Stimulated activated CD4-positive, alpha-beta T cell treated with anti-CD3 and anti-CD28 coated beads, Interleukin-2, amount 100 ng/mL, for 48 hours (primary cell): ENCODE results near the gene SCLT1.

ENCODE experiments used
- DNase-seq, 2 donors: peaks; one replicate each; pipeline ENCODE4 v3.0.0-alpha.2; 2020

The SCLT1 gene

DNA sequence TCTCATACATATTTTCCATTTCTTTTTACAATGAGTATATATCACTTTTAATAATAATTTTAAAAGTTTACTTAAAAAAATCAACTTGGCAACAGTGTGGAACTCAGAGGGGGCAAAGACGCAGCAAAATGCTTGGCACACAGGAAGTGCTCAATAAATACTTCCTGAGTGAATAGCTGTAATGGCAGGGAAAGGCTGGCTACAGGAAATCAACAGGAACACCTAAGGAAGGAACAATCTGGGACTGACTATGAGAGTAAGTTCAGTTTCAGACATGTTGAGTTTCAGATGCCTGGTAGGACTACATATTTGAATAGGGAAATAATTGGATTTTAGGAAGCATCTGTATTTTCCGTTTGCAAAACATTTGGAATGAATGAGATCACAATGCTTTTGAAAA, 137.6 kb downstream of the SCLT1 start:
- no peak for DNase-seq

DNA sequence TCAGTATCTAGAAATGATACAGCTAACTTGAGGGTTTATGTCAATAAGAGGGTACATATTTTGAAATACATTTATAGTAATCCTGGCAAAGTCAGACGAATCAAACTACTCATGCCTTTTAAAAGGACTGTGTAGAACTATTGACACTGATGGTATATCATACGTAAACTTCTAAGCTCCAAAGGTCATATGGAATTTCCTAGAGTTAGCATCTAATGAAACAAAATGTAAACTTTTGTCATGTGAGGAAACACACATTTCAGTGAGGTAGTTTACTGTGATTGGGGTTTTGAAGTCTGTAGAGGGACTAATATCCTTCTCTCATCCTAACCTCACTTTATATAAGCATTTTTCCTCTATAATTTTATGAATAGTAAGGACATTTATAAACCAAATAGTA, 138.4 kb downstream of the SCLT1 start:
- no peak for DNase-seq

DNA sequence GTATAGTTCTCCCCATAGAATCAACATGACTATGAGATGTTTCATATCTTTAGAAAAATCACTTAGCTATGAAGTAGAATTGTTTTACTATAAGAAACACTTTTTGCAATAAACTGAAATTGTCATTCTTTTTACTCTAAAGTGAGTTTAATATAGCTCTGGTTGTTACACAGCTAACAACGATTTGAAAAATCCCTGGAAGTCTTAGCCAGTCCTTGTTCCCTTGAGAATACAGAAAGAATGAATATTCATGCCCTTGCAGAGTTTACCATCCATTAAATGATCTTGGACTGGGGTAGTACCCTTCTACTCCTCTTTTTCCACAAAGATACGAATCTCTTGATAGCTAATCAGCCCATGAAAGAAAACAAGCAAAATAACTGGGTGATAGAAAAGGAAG, 142.0 kb downstream of the SCLT1 start:
- DNase-seq: no peak

DNA sequence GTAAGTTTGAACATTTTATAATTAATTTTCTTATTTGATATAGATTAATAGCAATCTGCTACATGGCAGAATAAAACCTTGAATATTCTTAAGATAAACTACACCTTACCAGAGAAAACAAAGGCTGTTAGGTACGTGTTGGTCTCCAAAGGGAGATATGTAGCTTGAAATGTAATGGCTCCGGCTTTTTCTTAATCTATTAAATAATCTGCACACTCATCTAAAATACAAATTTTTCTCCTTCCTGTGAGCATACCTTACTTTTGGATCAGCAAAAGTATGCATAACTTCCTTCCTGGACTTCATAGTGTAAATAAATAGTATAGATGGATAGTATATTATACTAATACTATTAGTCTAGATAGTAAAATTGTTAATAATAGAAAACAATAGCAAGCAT, 142.5 kb downstream of the SCLT1 start:
- DNase-seq: no peak

DNA sequence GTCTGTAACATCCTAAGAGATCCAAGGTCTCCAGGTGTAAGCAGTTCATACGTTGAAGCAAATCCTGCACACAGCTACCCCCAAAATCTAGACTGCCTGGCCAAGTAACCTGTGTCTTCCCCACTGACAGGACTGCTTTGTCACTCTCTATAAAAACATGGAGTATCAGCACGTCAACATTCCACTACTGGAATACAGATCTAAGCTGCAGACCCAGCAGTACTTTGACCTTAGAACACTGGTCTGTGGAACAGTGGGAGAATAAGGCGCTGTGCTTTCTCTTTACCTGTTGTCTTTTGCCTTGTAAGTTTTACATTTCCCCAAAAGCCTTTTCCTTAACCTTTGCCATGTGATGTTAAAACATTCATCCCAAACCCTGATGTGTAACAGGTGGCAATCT, 146.4 kb downstream of the SCLT1 start:
- no peak for DNase-seq

DNA sequence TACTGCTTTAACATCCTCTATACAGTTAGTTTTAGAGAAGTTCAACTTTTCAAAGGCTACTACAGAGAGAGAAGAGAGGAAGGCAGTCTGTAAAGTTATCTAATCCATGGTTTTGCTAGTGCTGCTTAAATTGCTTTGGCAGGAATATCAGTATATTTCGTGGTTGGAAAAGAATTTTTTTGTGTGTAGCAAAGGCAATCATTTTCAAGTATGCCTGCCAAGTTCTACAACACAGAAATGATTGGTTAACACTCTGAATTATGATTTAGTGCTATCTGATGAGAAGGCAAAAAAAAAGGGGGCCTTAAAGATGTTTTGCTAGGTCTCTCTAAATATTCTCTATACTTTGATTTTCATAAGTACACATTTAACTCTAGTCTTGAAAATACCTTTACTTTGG, 150.7 kb downstream of the SCLT1 start:
- DNase-seq: no peak

DNA sequence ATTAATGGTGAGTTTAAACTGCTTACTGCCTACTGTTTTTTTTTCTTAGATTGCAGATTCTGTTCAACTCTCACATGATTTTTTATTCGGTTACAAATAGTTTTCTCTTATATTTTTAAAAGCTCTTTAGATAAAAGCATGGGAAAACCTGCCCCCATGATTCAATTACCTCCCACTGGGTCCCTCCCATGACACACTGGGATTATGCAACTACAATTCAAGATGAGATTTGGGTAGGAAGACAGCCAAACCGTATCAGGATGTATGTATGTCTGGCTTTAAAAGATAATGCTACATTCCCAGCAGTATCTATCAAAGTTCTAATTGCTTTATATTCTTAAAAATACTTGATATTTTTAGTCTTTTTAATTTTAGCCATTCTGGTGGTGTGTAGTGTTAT, 152.4 kb downstream of the SCLT1 start:
- no peak for DNase-seq

DNA sequence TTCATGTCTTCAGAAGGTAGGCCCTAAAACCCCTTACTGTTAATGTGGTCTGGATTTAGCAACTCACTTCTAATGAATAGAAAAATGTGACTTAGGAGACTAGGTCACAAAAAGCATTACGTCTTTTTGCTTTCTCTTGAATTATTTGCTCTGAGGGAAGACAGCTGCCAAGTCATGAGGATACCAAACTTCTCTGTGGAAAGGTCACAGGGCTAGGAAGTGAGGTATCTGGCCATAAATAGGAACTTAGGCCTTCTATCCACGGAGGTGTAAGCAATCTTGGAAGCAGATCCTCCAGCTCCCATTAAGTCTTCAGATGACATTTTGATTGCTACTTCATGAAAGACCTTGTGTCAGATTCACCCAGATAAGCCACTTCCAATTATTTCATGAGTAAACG, 163.3 kb downstream of the SCLT1 start:
- no peak for DNase-seq

DNA sequence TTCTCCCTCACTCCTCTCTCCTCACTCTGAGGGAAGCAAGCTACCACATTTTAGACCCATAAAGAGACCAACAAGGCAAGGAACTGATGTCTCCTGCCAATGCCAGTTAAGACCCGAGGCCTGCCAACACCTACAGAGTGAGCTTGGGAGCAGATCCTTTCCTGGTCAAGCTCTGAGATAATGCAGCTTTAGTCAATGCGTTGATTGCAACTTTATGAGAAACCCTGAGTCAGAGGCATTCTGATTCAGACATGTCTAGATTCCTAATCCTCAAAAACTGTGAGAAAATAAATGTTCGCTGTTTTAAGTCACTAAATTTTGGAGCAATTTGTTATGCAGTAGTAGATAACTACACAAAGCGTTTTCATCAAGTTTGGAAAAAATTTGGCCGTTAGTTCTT, 168.4 kb downstream of the SCLT1 start:
- DNase-seq: no peak

DNA sequence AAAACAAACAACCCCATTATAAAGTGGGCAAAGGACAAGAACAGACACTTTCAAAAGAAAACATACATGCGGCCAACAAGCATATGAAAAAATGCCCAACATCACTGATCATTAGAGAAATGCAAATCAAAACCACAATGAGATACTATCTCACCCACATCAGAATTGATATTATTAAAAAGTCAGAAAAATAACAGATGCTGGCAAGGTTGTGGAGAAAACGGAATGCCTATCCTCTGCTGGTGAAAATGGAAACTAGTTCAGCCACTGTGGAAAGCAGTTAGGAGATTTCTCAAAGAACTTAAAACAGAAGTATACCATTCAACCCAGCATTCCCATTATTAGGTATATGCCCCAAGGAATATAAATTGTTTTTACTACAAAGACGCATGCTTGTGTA, 171.4 kb downstream of the SCLT1 start:
- DNase-seq: no peak

DNA sequence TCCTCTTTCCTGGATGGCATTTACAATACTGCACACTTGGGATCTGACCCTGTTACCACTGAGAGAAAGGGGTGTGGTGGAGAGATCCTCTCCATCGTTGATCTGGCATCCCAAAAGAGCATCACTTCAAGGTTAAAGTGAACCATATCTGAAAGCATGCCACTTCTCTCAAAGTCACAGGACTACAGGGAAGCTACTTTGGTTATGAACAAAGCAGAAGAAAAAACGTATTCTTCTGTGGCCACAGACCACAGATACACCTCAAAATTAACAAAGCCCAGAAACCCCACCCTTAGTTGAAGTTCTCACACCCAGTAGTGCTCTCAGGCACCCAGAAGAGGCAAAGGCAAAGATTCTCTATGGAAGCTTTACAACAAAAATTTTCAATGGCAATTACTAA, 175.6 kb downstream of the SCLT1 start:
- DNase-seq: no peak

DNA sequence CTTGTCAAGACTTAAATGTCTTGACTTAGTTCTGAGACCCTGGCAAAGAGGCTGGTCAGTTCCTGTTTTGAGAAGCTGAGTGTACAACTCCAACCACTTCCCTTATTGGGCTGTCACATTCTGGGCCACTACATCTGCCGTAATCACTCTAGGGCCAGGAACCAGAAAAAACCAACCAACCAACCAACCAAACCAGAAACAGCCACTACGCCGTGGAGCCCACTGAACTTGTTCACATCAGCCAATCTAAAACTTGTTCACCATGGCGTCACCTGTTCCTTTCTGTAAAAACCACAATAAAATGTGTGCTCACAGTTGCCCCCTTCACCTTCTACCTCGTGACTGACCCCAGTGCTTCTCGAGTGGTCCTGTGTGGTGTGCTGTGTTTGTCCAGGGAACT, 176.5 kb downstream of the SCLT1 start:
- no peak for DNase-seq

DNA sequence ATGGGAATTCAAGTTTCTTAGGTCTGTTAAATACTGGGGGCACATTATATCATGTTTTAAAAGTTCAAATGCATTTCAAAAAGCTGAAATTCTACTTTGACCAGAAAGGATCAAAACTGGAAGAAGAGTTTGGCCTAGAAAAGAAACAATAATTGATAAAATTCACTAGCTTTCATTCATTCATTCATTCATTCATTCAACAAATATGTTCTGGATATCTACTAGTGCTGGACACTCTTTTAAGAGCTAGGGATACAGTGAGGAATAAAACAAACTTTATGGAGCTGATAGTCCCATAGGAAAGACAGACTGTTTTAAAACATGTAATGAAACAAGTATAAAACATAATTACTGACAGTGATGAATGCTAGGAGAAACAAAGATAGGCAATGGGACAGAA, 177.8 kb downstream of the SCLT1 start:
- no peak for DNase-seq

DNA sequence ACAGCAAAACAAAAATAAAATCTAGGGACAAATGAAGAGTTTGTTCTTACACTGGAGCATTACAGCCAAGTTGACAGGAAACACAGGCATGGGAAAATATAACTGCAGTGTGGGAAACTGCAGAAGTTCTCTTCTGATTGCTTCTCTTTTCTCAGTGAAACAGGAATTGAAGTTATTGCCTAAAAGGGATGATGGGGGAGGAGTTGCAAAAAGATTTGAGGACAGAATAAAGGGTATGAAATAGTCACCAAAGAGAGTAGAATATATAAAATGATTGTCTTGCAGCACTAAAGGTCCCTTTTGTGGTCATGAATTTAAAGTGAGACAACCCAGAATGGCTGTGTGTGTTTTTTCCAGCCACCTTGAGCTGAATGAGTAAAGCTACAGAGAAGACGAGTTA, 180.1 kb downstream of the SCLT1 start:
- DNase-seq: no peak

DNA sequence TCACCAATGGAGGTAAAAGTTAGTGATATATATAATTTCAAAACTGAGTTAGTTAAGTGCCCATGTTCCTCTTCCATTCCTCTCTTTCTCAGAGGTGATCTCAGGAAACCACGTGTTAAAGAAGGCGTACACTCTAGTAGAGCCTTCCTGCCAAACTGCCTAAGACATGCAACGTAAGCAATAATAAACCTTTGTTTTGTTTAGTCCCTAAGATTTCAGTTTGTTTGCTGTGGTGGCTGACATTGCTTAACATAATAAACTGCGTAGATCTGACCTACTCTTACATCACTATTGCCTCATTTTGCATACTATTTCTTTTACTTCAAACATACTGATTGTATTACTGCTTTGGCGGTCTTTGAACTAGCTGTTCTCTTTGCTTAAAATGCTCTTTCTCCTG, 184.6 kb downstream of the SCLT1 start:
- no peak for DNase-seq

DNA sequence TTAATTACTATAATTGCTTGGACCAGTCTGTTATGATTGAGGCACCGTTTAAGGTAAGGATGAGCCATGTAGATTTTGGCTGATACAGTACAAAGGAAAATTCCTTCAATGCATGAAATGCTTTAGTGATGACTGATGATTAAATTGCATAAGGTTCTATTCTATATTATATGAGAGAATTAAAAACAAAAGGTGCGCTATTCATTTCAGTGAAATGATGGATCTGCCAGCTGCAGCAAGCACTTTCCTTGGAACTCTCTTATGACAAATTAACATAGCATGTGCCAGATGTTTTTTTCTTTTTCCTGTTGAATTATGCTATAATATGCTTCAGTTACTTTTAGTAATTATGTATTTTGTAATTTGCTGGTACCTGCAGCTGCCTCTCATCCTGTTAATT, 185.4 kb downstream of the SCLT1 start:
- DNase-seq: no peak

DNA sequence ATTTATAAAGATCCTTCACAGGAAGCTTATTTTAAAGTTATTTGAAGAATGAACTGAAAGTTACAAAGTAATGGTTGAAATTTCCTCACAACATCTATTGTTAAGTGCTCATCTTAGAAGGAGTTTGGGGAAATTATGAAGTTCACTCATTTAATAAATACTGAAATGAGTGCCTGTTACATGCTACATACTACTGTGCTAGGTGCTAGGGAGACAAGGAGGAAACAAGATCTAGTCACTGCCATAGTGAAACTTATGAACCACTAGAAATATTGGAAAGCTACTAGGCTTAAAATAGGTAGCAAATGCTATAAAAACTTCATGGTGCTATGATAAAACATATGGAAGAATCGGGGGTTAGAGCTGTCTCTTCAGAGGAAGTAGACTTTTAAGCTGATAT, 186.8 kb downstream of the SCLT1 start:
- no peak for DNase-seq

DNA sequence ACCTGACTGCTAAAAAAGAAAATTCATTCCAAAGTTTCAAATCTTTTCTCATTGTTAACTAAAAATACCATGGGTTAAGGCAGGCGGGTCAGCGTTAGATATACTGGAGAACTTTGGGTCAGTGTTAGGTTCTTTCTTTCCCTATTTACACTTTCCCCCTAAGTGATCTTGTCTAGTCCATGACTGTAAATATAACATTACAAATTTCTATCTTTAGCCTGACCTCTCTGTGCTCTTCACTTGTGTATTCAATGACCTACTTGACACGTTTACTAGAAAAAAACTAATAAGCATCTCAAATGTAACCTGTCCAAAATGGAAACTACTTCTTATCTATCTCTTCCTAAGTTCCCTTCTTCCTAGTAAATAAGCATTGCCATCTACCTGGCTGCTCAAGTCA, 188.5 kb downstream of the SCLT1 start:
- no peak for DNase-seq

DNA sequence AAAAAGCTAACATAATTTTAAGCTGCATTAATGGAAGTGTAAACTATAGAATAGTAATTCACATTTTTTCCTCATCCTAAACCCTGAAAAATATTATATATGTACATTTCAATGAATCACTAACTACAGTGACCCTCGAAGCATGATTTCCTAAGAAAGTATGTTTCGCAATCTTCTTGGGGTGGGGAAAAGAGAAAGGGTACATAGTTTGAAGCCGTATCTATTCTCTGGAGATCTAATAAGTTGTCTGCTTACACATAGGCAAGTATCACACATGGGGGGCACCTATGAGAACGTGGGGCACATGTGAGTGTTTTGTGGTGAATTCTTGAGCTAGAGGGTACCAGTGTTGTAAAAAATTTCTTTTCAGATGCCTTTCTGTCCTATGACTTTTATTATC, 212.7 kb downstream of the SCLT1 start:
- DNase-seq: no peak

DNA sequence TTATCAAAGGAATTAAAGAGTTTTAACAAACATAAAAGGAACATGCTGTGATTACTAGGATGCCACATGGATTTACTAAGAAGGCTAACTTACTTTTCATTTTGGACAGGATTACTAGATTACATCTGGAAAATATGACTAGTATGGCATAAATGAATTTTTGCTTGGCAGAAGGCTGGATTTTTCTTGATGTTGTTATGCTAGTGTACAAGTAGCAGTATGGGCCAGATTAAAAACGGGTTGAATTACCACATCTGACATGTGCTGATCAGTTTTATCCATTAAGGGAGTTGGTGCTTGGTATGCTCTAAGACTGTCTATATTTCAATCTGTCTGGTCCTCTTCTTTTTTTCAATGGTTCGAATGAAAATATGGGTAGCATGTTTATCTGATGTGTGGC, 213.4 kb downstream of the SCLT1 start:
- no peak for DNase-seq

DNA sequence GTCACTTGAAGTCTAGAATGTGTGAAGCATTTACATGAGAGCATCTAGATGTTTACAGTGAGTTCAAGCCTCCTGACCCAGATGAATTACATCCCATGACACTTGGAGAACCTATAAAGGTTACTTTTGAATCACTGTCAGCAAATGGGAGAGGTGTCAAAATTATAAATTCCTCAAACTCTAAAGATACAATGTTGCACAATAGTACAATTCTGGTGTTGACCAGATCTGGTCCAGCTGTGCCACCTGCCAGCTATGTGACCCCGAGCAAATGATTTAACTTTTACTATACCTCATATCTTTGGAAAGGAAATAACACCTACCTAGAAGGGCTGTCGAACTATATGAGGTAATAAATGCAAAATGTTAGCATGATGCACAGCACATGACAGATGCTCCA, 214.1 kb downstream of the SCLT1 start:
- no peak for DNase-seq

DNA sequence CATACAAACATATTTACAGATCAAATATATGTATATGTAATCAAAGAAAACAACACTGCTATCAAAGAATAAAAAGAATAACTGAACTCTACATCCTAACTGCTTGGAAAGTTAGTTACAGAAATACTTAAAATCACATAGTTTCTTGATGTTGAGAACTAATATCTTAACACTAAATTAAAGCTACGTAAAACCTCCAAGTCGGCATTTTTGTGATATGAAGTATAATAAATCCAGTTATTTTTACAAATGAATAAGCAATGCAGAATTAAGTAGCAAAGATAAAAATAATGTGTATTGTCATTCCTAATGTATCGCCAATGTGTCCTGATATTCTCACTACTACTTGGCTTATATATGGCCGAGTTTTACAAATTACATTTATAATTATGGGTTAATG, 215.4 kb downstream of the SCLT1 start:
- no peak for DNase-seq

DNA sequence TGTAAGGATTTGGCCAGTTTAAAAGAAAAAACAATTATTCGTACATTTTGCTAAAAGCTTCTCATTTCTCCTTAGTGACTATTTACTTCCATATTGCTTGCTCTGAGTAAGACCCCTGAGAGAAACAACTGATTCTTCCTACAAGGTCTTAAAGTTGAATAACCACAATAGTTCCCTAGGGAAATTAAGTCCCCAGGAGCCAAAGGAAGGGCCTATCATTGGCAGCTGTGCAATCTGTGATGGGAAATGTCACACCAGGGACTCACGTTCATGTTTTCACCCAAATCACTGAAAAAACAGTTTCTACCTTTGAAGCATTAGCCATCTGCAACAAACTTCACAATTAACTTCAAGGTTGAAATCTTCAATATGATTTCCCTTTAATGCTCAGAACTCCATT, 217.1 kb downstream of the SCLT1 start:
- no peak for DNase-seq

DNA sequence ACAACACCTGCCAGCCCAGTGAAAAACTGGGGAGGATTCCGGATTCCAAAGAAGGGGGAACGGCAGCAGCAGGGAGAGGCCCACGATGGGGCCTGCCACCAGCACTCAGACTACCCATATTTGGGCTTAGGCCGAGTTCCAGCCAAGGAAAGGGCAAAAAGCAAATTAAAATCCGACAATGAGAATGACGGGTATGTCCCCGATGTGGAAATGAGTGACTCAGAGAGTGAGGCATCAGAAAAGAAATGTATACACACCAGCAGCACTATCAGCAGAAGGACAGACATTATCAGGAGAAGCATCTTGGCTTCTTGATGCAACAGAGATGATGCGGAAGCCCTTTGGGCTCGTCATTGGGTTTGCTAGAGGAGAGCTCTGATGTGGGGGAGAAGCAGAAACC, 221.4 kb downstream of the SCLT1 start:
- DNase-seq: no peak

DNA sequence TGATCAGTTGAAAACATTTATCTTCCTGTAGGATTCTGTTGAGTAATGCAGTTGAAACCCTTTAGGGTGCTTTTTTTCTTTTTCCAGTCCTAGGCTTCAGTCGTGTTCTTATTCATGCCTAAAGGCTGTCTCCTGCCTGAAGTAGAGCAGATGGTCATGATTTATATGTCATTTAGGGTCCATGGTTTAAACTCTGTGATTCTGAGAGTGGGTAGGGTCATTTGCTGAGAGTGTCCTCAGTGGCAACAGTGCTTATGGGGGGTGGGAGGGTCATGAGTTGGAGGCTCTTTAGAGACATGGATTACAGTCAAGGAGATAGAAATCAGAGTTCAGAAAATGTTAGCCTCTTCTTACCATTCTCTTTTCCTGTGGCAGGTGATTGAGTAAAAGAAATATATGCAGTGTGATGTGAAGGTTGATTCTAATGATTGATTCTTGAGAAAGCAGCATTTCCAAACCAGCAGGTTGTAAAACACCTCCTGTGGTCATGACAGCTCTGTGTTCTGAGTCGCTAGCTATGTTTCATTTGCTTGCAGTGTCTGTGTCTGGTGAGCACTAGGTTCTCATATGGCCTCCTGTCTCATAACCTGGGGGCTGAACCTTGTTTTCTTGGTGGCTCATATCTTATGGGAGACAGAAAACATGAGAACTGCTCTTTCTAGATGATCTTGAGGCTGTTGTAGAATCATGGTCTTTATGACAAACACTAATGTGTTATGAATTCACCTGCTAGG, 223.4 kb downstream of the SCLT1 start:
- DNase-seq: no peak

DNA sequence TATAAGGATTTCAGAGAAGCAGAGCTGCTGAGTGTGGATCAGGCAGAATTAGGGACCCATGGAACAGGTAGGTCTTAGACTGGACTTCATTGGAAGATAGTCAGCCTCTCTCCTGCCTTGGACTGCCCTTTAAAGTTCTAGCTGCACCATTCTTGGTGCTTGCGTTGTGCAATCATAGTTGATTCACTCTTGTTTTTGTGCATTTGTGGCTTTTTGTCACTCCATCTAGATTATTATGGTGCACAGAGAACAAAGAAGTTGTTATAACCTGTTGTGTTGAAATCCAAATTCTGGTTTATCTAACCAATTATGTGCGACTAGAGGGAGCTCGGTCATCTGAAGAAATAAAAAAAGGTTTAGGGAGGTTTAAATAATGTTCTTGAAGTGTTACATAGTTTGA, 224.6 kb downstream of the SCLT1 start:
- DNase-seq: no peak
